HG02678 (cell line): ENCODE data around the gene CLMN.
"Not testable (repeated sequence)": the region's sequence is repeated elsewhere in the genome, so short reads cannot be mapped to it uniquely, and the experiment has no call there.

Source experiments
- ATAC-seq: cut with Tn5 transposase; IDR thresholded peaks from one replicate; pipeline ENCODE4 v1.9.1; 2021; ENCODE audit warnings: mild to moderate bottlenecking, moderate library complexity; ENCODE audit not compliant: unreplicated experiment

The CLMN gene

DNA sequence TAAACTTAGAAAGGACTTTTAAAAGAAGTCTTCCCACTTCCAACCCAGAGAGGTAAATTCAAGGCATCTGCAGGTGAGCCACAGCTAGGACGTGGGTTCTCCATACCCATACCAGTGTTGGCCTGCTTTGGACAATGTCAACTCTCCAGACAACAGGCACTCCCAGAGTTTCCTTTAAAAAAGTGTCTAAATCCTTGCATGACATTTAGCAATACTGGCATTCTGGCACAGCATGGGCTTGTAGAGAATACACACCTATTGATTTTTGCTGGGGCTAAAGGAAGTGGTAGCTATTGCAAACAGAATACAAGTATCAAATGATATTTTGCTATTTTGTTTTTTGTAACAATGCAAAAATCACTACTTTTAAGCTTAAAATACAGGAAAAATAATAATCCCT, 136.6 kb downstream of the CLMN start:
- no peak for ATAC-seq

DNA sequence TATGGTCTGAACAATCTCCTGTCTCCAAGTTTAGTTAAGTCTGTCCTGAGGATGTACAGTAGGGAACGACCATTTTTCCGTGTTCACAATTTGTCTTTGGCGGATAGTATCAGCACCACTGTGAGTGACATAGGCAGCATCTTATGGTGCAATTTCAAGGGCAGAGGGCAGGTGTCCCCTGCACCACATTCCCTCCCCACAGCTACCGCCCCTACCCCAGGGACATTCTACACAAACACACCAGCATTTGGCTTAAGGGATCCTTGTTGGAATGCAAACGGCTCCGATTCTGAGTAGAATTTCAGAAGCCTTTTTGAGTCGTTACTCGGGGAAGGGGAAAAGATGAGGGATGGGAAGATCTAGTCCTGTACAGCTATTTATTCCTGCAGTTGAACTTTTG, 137.3 kb downstream of the CLMN start:
- no peak for ATAC-seq

DNA sequence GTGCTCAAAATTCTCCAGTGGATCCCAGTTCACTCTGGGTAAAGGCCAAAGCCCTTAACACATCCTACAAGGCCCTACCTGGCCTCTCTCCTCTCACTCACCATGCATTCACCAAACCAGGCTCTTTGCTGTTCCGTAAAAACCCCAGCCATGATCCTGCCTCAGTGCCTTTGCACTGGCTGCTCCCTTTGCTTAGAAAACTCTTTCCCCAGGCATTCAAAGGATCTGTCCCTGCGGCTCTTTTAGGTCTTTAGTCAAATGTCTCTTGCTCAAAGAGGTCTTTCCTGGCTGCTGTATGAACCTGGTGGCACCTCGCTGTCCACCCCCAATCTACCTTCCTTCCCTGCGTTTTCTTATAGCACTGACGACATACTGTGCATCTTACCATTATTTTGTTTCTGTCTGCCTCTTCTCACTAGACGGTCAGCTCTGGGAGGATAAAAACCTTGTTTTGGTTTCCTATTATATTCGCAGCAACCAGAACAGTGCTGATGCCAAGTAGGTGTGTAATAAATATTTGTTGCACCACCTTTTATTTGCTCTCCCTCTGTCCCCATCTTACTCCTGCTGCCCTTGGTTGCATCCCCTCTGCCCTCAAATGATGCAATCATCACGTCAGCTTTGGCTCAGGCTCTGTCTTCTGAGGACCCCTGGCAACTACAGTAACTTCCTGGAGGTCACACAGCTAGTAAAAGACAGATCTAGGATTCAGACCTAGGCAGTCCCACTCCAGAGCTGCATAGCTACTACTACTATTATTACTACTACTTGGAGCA, 138.6 kb downstream of the CLMN start:
- no peak for ATAC-seq

DNA sequence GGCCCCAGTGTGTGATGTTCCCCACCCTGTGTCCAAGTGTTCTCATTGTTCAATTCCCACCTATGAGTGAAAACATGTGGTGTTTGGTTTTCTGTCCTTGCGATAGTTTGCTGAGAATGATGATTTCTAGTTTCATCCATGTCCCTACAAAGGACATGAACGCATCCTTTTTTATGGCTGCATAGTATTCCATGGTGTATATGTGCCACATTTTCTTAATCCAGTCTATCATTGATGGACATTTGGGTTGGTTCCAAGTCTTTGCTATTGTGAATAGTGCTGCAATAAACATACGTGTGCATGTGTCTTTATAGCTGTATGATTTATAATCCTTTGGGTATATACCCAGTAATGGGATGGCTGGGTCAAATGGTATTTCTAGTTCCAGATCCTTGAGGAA, 144.0 kb downstream of the CLMN start:
- ATAC-seq: not testable (repeated sequence)

DNA sequence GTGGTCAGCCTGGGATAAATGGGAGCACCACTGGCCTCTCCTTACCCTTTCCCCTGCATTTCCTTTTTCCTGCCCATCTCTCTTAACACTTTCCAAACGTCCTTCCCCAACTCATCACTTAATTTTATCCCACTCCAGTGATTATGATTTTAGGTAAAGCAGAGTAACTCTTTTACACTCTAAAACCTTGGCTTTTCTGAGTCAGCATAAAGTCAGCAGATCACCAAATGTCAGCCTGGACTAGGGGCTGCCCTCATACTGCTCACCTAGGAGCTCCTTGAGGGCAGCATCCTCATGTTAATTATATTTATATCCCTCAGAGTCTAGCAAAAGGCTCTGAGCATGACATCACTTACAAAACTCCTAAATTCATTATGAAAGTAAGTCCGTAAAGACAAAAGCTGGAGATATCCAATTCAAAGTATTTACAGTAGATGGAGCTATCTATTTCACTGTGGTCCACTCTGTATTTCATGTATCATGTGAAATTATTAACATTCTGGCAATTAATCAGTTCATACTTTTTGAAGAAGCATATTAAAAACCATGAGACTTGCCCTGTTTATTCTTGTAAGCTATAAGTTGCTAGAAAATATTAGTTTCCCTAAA, 145.4 kb downstream of the CLMN start:
- no peak for ATAC-seq

DNA sequence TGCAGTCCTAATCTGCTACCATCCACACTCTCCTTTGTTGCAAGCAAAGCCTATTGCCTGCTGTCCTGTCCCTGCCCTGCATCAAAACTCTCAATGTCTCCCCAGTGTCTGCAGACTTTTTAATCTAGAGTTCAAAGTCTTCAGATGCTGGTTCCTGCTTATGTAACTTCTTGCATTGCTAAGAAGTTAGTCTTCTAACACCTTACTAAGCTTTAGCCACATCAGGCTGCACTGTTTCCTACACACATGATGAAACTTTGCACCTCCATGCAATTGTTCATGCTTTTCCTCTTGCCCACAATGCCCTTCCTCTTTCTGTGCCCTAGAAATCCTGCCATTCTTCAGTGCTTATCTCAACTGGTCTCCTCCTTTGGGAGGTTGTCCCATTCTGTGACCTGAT, 146.2 kb downstream of the CLMN start:
- ATAC-seq: no peak

DNA sequence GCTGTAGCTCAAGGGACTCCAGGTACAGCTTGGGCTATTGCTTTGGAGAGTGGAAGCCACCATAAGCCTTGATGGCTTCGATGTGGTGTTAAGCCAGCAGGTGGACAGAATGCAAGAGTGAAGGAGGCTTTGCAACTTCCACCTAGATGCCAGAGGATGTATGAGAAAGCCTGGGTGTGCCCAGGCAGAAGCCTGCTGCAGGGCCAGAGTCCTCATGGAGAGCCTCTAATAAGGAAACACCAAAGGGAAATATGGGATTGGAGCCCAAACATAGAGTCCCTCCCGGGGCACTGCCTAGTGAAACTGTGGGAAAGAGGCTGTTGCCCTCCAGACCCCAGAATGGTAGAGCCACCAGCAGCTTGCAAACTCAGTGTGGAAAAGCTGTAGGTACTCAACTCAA, 152.5 kb downstream of the CLMN start:
- no peak for ATAC-seq

DNA sequence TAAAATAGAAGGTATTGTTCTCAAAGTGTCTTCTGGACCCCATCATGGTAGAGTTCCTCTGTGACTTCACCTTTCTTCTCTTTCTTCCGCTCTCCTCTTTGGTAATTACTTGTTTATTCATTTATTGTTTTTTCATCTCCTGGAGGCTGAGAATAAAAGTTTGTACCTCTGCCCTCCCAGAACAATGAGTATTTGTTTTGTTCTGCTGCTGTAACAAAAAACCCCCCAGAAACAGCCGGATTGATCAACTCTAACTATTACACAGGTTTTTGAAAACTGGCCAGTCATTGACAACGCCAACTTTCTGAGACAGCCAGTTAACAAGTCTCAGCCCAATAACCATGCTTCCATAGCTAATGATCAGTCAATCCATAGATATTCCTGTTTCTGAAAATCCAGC, 154.2 kb downstream of the CLMN start:
- no peak for ATAC-seq

DNA sequence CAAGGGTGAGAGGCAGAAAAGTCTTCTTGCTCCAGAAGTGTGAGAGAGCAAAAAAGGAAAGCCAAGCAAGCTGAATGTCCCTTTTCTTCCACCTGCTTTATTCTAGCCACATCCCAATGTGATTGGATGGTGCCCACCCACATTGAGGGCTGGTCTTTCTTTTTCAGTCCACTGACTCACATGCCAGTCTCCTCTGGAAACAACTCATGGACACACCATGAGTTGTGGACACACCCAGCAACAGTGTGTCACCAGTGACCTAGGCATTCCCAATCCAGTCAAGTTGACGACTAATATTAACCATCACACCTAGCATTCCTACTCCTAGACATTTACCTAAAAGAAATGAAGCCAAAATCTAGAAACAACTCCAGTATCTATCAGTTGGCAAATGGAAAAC, 155.2 kb downstream of the CLMN start:
- ATAC-seq: no peak

DNA sequence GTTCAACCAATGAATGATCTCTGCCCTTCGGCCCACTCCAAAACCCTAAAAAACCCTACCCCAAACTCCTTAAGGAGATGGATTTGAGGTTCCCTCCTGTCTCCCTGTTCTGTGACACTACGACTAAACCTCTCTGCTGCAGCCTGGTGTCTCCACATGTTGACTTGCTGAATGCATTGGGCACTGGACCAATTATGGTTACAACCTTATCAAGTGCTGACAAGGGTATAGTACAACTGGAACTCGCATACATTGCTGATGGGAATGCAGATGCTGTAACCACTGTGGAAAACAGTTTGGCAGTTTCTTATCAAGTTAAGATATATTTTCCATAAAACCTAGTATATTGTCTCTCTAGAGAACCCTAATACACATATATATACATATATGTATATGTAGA, 156.0 kb downstream of the CLMN start:
- no peak for ATAC-seq

DNA sequence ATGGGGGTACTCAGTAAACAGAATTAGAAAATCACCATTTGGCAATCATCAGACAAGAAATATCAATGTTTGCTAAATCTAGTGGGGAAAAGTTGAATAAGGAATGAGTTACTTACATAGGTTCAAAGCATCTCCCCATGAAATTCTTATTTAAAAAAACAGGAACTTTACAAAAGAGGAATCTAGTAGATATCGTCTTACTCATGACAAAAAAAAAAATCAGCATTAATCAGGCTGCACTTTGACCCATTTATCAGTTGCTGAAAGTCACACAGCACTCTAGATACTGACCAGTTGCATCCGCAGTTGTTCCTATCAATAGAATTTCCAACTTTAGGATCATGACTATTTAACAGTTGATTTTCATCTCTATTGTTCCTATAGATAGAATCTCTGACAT, 156.6 kb downstream of the CLMN start:
- no peak for ATAC-seq

DNA sequence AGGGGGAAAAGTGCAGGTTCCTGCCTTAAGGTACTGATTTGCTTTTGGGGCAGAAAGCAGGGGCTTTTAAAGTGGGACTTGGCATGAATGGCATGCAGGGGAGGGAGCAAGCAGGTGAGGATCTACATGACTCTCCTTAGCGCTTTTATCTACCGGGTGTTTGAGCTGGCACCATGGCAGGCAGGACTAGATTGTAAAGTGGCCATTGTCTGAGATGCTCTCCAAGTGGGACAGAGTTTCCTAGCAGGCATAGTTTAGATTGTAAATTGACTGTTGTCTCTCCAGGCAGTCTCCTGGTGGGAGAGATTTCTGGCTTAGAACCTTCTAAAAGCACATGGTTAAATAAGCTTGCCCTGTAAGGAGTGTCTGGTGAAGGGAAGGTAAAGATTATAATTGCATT, 157.1 kb downstream of the CLMN start:
- ATAC-seq: no peak

DNA sequence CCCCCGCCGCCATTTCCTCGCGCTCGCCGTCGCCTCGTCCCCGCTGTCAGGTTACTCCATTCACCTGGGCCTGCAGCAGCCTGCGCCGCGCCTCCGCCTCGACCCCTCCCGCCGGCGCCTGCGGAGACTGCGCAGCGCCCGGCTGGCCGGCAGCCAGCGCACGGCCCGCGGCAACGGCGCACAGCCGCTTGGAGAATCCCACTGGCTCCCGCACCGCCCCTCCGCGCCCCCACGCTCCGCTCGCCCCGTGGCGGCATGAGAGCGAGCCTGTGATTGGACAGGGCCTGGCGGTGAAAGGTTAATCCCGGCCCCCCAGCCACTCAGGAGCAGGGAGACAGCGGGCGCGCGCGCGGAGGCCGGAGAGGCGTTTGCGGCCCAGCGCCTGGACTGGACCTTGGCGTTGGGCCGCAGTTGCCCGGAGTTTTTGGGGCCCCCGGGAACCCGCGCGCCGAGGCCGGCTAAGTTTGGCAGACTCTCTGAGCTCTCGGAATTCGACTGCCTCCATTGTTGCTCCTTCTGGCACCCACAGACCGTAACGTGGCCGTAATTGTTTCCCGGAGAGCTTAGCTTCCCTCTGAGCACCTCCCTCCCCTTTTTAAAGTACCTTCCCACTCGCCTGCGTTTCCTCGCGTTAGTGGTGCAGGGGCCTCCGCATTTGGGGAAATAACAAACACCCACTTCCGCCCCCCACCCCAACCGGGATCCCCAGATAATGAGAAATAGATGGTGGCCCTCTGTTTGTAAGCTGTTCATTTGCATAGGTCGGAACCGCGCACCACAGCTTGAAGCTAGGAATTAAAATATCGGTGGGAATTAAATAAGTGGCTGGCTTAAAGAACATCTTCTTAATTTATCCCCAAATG, 162.2 kb downstream of the CLMN start, which contains the start of gene DICER1:
TSS of gene DICER1 (minus strand) at position 203 of the 863 bp plus-strand sequence. CDS start 24,071 bp downstream, outside the sequence.
- peak; percentile 78 for ATAC-seq

DNA sequence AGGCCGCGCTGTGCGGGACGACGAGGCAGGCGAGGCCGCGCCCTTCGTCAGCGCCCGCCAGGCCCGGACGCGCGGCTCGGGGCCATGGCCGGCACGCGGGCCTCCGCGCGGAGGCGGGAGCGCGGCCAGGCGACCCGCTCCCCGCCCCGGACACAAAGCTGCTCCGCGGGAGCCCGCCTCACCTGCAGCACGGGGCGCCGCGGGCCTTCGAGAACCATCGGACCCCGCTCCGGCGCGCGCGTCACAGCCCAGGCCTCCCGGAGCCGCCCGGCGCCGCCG, 162.7 kb downstream of the CLMN start:
- peak; percentile 25 for ATAC-seq

DNA sequence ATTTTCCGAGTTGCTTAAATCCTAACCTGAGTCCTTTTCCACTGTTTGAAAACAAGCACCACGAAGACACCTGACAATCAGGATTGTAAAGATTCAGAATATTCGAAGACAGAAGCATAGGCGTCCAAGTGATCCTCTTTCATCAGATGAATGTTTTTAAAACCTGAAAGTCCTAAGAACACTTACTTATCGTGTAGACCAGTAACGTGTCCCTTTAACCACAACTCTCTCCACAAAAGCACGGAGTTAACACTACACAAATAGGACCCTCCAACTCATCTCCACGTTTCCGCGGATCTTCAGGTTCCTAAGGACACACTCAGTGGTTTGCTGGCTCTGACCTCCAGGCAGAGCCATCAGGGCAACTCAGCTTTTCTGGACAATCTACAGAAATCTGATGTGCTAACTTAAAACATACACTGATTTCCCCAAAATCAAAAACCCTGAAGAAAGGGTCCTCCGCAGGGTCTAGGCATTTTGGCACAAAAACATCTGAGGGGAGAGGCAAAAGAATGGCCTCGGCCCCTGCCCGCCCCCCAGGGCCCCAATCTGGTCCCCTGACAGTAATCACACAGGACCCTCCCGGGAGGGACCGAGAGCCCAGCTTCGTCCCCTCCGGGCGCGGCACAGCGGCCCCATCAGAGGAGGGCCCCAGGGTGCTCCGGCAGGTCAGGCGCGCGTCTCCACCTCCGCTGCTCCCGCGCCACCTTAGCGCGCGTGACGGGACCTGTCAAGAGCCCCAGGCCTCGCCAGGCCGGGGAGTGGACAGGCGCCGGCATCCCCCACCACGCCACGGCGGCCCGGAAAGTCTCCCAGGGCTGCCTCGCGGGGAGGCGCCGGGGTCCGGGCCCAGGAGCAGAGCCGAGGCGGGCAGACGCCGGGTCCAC, 163.3 kb downstream of the CLMN start:
- peak; percentile 30 for ATAC-seq

DNA sequence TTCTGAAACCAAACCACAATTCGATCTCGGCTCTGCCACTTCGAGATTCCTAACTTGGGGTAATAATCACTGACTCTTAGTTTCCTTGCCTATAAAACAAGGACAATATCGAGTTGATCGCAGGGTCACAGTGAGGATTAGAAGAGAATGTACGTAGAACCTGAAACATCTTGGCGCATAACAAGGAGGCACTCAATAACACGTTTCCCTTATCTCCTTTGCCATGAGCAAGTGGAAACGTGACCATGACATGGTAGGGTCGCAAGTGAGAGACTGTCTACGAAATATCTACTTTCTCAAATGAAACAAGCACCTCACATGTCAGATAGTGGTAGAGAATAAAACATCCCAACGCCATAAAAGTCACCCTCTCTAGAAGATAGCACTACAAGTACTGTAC, 164.7 kb downstream of the CLMN start:
- no peak for ATAC-seq

DNA sequence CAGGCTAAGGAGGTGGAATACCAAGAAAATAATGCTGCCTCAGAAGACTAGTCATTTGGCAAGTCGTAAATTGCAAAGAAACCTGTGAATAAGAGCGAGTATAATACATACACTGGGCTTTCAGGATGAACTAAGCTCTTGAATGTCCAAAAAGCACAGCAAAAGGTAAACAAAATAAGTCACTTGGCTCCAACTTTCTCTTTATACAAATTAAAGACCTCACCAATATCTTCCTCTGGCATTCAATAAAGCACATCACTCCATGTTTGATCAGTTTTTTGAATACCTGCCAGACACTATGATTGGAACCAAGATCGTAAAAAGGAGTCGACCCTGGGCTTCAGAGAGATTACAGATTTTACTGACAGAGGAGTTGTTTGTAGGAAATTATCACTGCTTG, 165.8 kb downstream of the CLMN start:
- no peak for ATAC-seq

DNA sequence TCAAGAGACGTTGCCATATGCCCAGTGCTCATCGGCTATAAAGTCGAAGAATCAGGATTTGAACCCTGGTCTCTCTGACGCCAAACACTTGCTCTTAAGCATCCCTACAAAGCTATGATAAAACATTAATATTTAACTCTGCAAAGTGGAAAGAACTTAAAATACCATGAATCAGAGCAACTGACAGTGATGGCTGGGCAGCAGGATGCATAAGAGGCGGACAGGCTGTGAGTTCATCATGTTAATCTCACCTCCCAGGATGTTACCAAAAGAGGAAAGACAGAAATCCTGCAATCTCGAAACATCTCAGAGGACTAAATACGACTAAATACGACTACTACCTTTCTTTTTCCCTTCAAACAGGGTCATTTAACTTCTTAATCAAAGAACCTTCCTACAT, 168.1 kb downstream of the CLMN start:
- no peak for ATAC-seq

DNA sequence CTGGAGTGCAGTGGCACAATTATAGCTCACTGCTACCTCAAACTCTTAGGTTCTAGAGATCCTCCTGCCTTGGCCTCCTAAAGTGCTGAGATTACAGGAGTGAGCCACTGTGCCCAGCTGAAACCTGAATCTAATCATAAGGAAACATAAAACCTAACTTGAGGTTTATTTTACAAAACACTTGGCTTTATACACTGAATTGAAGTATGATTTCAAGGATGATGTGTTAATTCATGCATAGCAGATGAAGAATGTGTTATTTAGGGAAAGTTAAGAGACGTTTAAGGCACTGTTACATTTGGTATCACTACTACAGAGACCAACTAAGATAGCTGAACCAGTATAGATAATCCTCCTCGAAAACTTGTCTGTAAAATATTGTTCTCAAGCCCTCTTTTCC, 168.8 kb downstream of the CLMN start:
- ATAC-seq: no peak

DNA sequence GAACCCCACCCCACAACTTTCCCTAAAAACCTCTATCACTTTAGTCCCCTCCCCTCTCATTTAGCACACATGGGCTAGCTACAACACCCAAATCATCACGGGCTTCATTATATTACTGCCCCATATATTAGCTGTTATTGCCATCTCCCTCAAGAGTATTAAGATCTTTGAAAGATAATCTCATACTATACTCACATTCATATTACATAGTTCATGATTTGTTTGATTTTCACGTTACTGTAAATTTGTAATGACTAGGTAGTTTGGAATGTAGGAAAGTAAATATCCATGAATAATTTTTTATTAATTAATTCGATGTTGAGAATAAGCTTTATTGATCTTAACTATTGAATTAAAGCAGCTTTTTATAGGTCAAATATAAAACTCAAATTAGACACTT, 170.3 kb downstream of the CLMN start:
- ATAC-seq: no peak

DNA sequence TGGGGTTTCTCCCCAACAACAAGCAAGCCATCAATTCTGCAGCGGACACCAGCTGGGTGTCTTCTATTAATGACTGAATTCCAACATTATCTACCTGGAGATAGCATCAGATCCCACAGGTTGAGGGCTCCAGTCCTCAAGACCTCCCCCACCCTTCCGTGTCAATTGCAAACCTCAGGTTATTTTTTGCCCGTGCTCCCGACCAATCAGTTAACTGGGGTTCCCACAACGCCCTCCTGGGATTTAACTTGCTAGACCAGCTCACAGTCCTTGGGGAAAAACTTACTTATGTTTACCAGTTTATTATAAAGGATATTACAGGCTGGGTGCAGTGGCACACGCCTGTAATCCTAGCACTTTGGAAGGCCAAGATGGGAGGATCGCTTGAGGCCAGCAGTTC, 172.1 kb downstream of the CLMN start:
- ATAC-seq: no peak
